Measurements from ENCODE around the gene HABP4. TPM values are rescaled to one million over a fixed set of nuclear protein-coding genes. Genes with fewer than 3 reads are reported as not detected.

The HABP4 gene
- total RNA-seq, 4 donors from 2014 or later, result 6.3 to 13.4 (median 10.2) TPM

GRCh38 chr9:96419691-96419969, 30.3 kb upstream of the HABP4 start:
- 28 to 29% methylated on average over 2 of the region's 2 CpGs for WGBS, 2 donors
- intact Hi-C loops (cut with DNase I; ENCODE audit: low total_unique reads), result no loop called here
- TF ChIP-seq CTCF (IDR thresholded peaks at IDR 0.05), result no peak
- TF ChIP-seq POLR2A (IDR thresholded peaks at IDR 0.05), result no peak

GRCh38 chr9:96420468-96421219, 29.3 kb upstream of the HABP4 start:
- DNase-seq (ENCODE audit: low spot score in 2 of 2), result peak in 1 of 2 donors; percentile 71
- intact Hi-C loops (cut with DNase I; ENCODE audit: low total_unique reads), result no loop called here
- TF ChIP-seq POLR2A (IDR thresholded peaks at IDR 0.05), result no peak
- no peak for TF ChIP-seq CTCF (IDR thresholded peaks at IDR 0.05)
- WGBS, 2 donors, result 45 to 49% methylated on average over 6 of the region's 6 CpGs
- H3K4me3 ChIP-seq (ENCODE audit: low read depth, poor library complexity, severe bottlenecking), result no peak overlapping the region

More at GRCh38 chr9:96419691-96419969, 30.3 kb upstream of the HABP4 start:
- H3K4me3 ChIP-seq (ENCODE audit: low read depth, poor library complexity, severe bottlenecking), result no peak overlapping the region
- no peak for DNase-seq (ENCODE audit: low spot score in 2 of 2)

GRCh38 chr9:96423322-96423984, 26.5 kb upstream of the HABP4 start:
- no peak for TF ChIP-seq CTCF (IDR thresholded peaks at IDR 0.05)
- TF ChIP-seq POLR2A (IDR thresholded peaks at IDR 0.05), result no peak
- 59 to 65% methylated on average over 8 of the region's 8 CpGs for WGBS, 2 donors
- DNase-seq (ENCODE audit: low spot score in 2 of 2), result no peak
- no peak overlapping the region for H3K4me3 ChIP-seq (ENCODE audit: low read depth, poor library complexity, severe bottlenecking)
- intact Hi-C loops (cut with DNase I; ENCODE audit: low total_unique reads), result no loop called here

- no peak for DNase-seq (ENCODE audit: low spot score in 2 of 2)
- WGBS, 2 donors, result 34 to 58% methylated on average over 6 of the region's 6 CpGs
- intact Hi-C loops (cut with DNase I; ENCODE audit: low total_unique reads), result no loop called here
- no peak overlapping the region for H3K4me3 ChIP-seq (ENCODE audit: low read depth, poor library complexity, severe bottlenecking)
- no peak for TF ChIP-seq CTCF (IDR thresholded peaks at IDR 0.05)
- no peak for TF ChIP-seq POLR2A (IDR thresholded peaks at IDR 0.05)
Observed at GRCh38 chr9:96423985-96424336, 26.0 kb upstream of the HABP4 start.

GRCh38 chr9:96425500-96426169, 24.3 kb upstream of the HABP4 start:
- intact Hi-C loops (cut with DNase I; ENCODE audit: low total_unique reads), result no loop called here
- TF ChIP-seq POLR2A (IDR thresholded peaks at IDR 0.05) (no peak), CTCF (IDR thresholded peaks at IDR 0.05) (no peak)
- H3K4me3 ChIP-seq (ENCODE audit: low read depth, poor library complexity, severe bottlenecking), result no peak overlapping the region
- DNase-seq (ENCODE audit: low spot score in 2 of 2), result no peak
- 71 to 73% methylated on average over 4 of the region's 4 CpGs for WGBS, 2 donors
